ENCODE measurements around the gene COL4A6.

DNA sequence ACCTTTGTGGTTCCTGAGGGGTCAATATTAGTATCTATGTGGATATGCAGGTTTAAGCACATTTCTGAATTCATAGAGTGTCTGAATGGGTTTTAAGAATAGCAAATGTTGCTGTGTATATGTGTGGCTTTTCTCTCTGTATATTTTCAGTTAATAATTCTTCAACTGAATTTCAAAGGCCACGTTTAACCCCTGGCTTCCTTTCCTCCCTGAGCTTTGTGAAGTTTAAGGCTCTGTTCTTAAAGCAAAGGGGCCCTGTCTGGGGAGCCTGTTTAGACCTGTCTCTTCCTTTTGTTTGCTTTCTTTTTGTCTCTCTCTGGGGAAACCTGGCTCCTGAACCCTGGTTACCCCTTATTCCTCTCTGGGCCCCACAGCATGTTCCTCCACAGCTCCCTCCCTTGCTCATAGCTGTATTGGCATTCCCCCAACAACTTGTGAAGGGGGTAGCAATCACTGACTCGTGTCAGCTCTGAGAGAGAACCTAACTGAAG, 139.1 kb downstream of the COL4A6 start:
- TF ChIP-seq, protein P1, sequence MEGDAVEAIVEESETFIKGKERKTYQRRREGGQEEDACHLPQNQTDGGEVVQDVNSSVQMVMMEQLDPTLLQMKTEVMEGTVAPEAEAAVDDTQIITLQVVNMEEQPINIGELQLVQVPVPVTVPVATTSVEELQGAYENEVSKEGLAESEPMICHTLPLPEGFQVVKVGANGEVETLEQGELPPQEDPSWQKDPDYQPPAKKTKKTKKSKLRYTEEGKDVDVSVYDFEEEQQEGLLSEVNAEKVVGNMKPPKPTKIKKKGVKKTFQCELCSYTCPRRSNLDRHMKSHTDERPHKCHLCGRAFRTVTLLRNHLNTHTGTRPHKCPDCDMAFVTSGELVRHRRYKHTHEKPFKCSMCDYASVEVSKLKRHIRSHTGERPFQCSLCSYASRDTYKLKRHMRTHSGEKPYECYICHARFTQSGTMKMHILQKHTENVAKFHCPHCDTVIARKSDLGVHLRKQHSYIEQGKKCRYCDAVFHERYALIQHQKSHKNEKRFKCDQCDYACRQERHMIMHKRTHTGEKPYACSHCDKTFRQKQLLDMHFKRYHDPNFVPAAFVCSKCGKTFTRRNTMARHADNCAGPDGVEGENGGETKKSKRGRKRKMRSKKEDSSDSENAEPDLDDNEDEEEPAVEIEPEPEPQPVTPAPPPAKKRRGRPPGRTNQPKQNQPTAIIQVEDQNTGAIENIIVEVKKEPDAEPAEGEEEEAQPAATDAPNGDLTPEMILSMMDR (conservative IDR thresholded peaks at IDR 0.05; ENCODE audit: low read length) = no peak
- TF ChIP-seq EZH2phosphoT487 (IDR thresholded peaks at IDR 0.05; ENCODE audit: borderline replicate concordance, low read depth, low read length) = no peak

Measured in OCI-LY7 (cell line).